Measurements from ENCODE around the gene SULT1A2. TPM values are rescaled to one million over a fixed set of nuclear protein-coding genes. Genes with fewer than 3 reads are reported as not detected.
"Not testable (repeated sequence)": the region's sequence is repeated elsewhere in the genome, so short reads cannot be mapped to it uniquely, and the experiment has no call there.

The SULT1A2 gene
- total RNA-seq, 1 experiment from 2014 or later = 0.44 TPM

GRCh38 chr16:28623172-28623711 lies 26.4 kb upstream of the SULT1A2 start:
- peak overlapping the region; percentile 69 for H3K4me3 Mint-ChIP-seq (ENCODE audit: unreplicated experiment)
- DNase-seq (ENCODE audit: unreplicated experiment) = peak; percentile 47
- CTCF ChIA-PET = no interaction called here
- POLR2A ChIA-PET = no interaction called here
- H3K9me3 Mint-ChIP-seq (ENCODE audit: unreplicated experiment) = no peaks in the 10 kb centered on the region
- no peak for TF ChIP-seq CTCF (IDR thresholded peaks at IDR 0.05; ENCODE audit: unreplicated experiment)
- H3K36me3 Mint-ChIP-seq (ENCODE audit: insufficient read depth, unreplicated experiment) = peaks cover 14% of the 10 kb centered on the region
- no peaks in the 10 kb centered on the region for H3K27me3 Mint-ChIP-seq (ENCODE audit: insufficient read depth, unreplicated experiment)
- no TSS peak for BruUV-seq (replicated peaks)
- no peak overlapping the region for H3K27ac Mint-ChIP-seq (ENCODE audit: low read depth, unreplicated experiment)
- intact Hi-C loops (cut with micrococcal nuclease) = no loop called here
- H3K4me1 Mint-ChIP-seq (ENCODE audit: insufficient read depth, unreplicated experiment) = peaks cover 6% of the 10 kb centered on the region

GRCh38 chr16:28622532-28623171 lies 25.8 kb upstream of the SULT1A2 start:
- POLR2A ChIA-PET; H3K4me1 Mint-ChIP-seq (ENCODE audit: insufficient read depth, unreplicated experiment); intact Hi-C loops (cut with micrococcal nuclease); CTCF ChIA-PET; BruUV-seq (replicated peaks); H3K27ac Mint-ChIP-seq (ENCODE audit: low read depth, unreplicated experiment); DNase-seq (ENCODE audit: unreplicated experiment); H3K9me3 Mint-ChIP-seq (ENCODE audit: unreplicated experiment); H3K27me3 Mint-ChIP-seq (ENCODE audit: insufficient read depth, unreplicated experiment): not testable (repeated sequence)
- Mint-ChIP-seq H3K4me3 (ENCODE audit: unreplicated experiment) (peak overlapping the region; percentile 69), H3K36me3 (ENCODE audit: insufficient read depth, unreplicated experiment) (peaks cover 14% of the 10 kb centered on the region)

- H3K9me3 Mint-ChIP-seq (ENCODE audit: unreplicated experiment) = no peaks in the 10 kb centered on the region
These were observed 24.8 kb upstream of the SULT1A2 start for GRCh38 chr16:28621481-28622155.

GRCh38 chr16:28620316-28620715 lies 23.5 kb upstream of the SULT1A2 start:
- DNase-seq (ENCODE audit: unreplicated experiment); H3K27ac Mint-ChIP-seq (ENCODE audit: low read depth, unreplicated experiment); H3K4me1 Mint-ChIP-seq (ENCODE audit: insufficient read depth, unreplicated experiment); BruUV-seq (replicated peaks); H3K9me3 Mint-ChIP-seq (ENCODE audit: unreplicated experiment); H3K27me3 Mint-ChIP-seq (ENCODE audit: insufficient read depth, unreplicated experiment); intact Hi-C loops (cut with micrococcal nuclease); H3K4me3 Mint-ChIP-seq (ENCODE audit: unreplicated experiment): not testable (repeated sequence)
- peaks cover 17% of the 10 kb centered on the region for H3K36me3 Mint-ChIP-seq (ENCODE audit: insufficient read depth, unreplicated experiment)
- POLR2A ChIA-PET = interaction anchor here (0.7 to 1.7 kb wide), 2 partner anchors 15 to 129 kb away, joined by 3 read pairs; no protein-coding TSS in a partner anchor
- CTCF ChIA-PET = interaction anchor here (0.6 kb wide), 1 partner anchor 1174 kb away, joined by 4 read pairs; no protein-coding TSS in a partner anchor

More at GRCh38 chr16:28621481-28622155, 24.8 kb upstream of the SULT1A2 start:
- no peak overlapping the region for H3K4me3 Mint-ChIP-seq (ENCODE audit: unreplicated experiment)
- no TSS peak for BruUV-seq (replicated peaks)
- peaks cover 6% of the 10 kb centered on the region for H3K4me1 Mint-ChIP-seq (ENCODE audit: insufficient read depth, unreplicated experiment)
- DNase-seq (ENCODE audit: unreplicated experiment) = no peak
- peaks cover 17% of the 10 kb centered on the region for H3K36me3 Mint-ChIP-seq (ENCODE audit: insufficient read depth, unreplicated experiment)
- no peaks in the 10 kb centered on the region for H3K27me3 Mint-ChIP-seq (ENCODE audit: insufficient read depth, unreplicated experiment)
- no peak overlapping the region for H3K27ac Mint-ChIP-seq (ENCODE audit: low read depth, unreplicated experiment)
- intact Hi-C loops (cut with micrococcal nuclease) = no loop called here
- no peak for TF ChIP-seq CTCF (IDR thresholded peaks at IDR 0.05; ENCODE audit: unreplicated experiment)
- ChIA-PET CTCF (no interaction called here), POLR2A (interaction anchor here (1.7 kb wide), 1 partner anchor 14 kb away, joined by 3 read pairs; no protein-coding TSS in a partner anchor)

GRCh38 chr16:28617874-28618273 lies 21.0 kb upstream of the SULT1A2 start:
- Mint-ChIP-seq H3K4me3 (ENCODE audit: unreplicated experiment) (no peak overlapping the region), H3K4me1 (ENCODE audit: insufficient read depth, unreplicated experiment) (peaks cover 6% of the 10 kb centered on the region)

More at GRCh38 chr16:28617874-28618273, 21.0 kb upstream of the SULT1A2 start:
- no peaks in the 10 kb centered on the region for H3K27me3 Mint-ChIP-seq (ENCODE audit: insufficient read depth, unreplicated experiment)
- CTCF ChIA-PET = interaction anchor here (0.6 to 2.0 kb wide), 3 partner anchors 11 to 87 kb away, joined by 3 to 6 read pairs (median 3); no protein-coding TSS in a partner anchor
- peak; percentile 44 for DNase-seq (ENCODE audit: unreplicated experiment)
- intact Hi-C loops (cut with micrococcal nuclease) = loop anchor here (5.0 kb wide), 1 partner anchor 71 kb away; no protein-coding TSS in a partner anchor
- H3K36me3 Mint-ChIP-seq (ENCODE audit: insufficient read depth, unreplicated experiment) = peaks cover 17% of the 10 kb centered on the region
- no TSS peak for BruUV-seq (replicated peaks)
- H3K9me3 Mint-ChIP-seq (ENCODE audit: unreplicated experiment) = no peaks in the 10 kb centered on the region
- H3K27ac Mint-ChIP-seq (ENCODE audit: low read depth, unreplicated experiment) = no peak overlapping the region
- POLR2A ChIA-PET = no interaction called here
- TF ChIP-seq CTCF (IDR thresholded peaks at IDR 0.05; ENCODE audit: unreplicated experiment) = no peak
